NB4 (cell line): ENCODE data around the gene MDC1.
"Not testable (repeated sequence)": the region's sequence is repeated elsewhere in the genome, so short reads cannot be mapped to it uniquely, and the experiment has no call there.

Source experiments
- POLR2A ChIP-seq: IDR thresholded peaks from 2 replicates; pipeline ENCODE4 v1.6.1; 2011; ENCODE audit warnings: mild to moderate bottlenecking; ENCODE audit not compliant: insufficient read length; ENCODE audit errors: extremely low read depth
- TF ChIP-seq, protein P1 (sequence below): IDR thresholded peaks from one replicate; pipeline ENCODE4 v1.5.1; 2012; ENCODE audit warnings: low read depth, low read length
- TF ChIP-seq, protein P2 (sequence below): IDR thresholded peaks from 2 replicates; pipeline ENCODE4 v1.6.1; 2011; ENCODE audit warnings: low read depth, low read length

DNA sequence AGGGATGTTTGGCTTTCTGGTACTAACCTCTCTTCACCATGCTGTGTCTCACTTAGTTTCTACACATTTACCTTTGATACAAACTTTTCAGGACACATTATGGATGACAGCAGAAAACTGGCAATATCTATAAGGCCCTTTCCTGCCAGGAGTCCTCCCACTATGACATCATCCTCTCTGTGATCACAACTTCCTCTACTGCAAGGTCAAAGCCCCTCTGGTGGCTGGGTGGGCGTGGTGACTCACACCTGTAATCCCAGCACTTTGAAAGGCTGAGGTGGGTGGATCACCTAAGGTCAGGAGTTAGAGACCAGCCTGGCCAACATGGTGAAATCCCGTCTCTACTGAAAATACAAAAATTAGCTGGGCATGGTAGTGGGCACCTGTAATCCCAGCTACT lies 50.8 kb downstream of the MDC1 start:
- TF ChIP-seq, protein P1, sequence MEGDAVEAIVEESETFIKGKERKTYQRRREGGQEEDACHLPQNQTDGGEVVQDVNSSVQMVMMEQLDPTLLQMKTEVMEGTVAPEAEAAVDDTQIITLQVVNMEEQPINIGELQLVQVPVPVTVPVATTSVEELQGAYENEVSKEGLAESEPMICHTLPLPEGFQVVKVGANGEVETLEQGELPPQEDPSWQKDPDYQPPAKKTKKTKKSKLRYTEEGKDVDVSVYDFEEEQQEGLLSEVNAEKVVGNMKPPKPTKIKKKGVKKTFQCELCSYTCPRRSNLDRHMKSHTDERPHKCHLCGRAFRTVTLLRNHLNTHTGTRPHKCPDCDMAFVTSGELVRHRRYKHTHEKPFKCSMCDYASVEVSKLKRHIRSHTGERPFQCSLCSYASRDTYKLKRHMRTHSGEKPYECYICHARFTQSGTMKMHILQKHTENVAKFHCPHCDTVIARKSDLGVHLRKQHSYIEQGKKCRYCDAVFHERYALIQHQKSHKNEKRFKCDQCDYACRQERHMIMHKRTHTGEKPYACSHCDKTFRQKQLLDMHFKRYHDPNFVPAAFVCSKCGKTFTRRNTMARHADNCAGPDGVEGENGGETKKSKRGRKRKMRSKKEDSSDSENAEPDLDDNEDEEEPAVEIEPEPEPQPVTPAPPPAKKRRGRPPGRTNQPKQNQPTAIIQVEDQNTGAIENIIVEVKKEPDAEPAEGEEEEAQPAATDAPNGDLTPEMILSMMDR: not testable (repeated sequence)
- TF ChIP-seq POLR2A: not testable (repeated sequence)
- TF ChIP-seq, protein P2, sequence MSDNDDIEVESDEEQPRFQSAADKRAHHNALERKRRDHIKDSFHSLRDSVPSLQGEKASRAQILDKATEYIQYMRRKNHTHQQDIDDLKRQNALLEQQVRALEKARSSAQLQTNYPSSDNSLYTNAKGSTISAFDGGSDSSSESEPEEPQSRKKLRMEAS: not testable (repeated sequence)
